ENCODE data around the gene NCEH1. TPM values are rescaled to one million over a fixed set of nuclear protein-coding genes. Genes with fewer than 3 reads are reported as not detected.

NCEH1 gene
- total and polyA plus RNA-seq, 9 of the 15 experiments (the other 6 are each of a cell fraction or from before 2014, with no cell fraction given) = 1.3 to 5.0 (median 2.8) TPM

GRCh38 chr3:172617013-172617706 is 93.7 kb downstream of the NCEH1 start:
- H3K9me1 ChIP-seq (ENCODE audit: control insufficient read depth, insufficient read depth, low read length) = no peaks in the 10 kb centered on the region
- H2AFZ ChIP-seq (ENCODE audit: low read depth, low read length) = no peak overlapping the region; the same call in 1 of the 2 replicates
- no peak overlapping the region for H3K4me2 ChIP-seq (ENCODE audit: insufficient read depth, low read length)
- no peaks in the 10 kb centered on the region for H3K36me3 ChIP-seq (ENCODE audit: control insufficient read depth, insufficient read depth, low read length)
- H3K27ac ChIP-seq (ENCODE audit: extremely low read depth, low read depth, low read length) = no peak overlapping the region
- H3K9ac ChIP-seq (ENCODE audit: insufficient read depth in 1 of 2, low read depth in 2 of 2, low read length in 2 of 2) = no peak overlapping the region
- H4K20me1 ChIP-seq (replicated peaks; ENCODE audit: control insufficient read depth, insufficient read depth, low read length) = no peaks in the 10 kb centered on the region
- FAIRE-seq = no peak
- in situ Hi-C loops (cut with MboI) (no loop called here), intact Hi-C loops (cut with micrococcal nuclease) (no loop called here)
- no TSS peak for BruUV-seq (replicated peaks)
- ChIA-PET CTCF (ENCODE audit: low intra/inter-chr PET ratio) (interaction anchor here (0.6 kb wide), 1 partner anchor 28 kb away, joined by 4 read pairs; no protein-coding TSS in a partner anchor), POLR2A (interaction anchor here (0.6 kb wide), 1 partner anchor 539 kb away, joined by 3 read pairs; no protein-coding TSS in a partner anchor)
- no peaks in the 10 kb centered on the region for H3K27me3 ChIP-seq (ENCODE audit: control insufficient read depth in 2 of 2, insufficient read depth in 2 of 2, low read length in 2 of 2)
- no peak for TF ChIP-seq CREM (IDR thresholded peaks at IDR 0.05; ENCODE audit: low read depth)
- no peak for TF ChIP-seq FOSL1 (tag; conservative IDR thresholded peaks at IDR 0.05)
- no peak for TF ChIP-seq JUNB (CRISPR knock-in tag; conservative IDR thresholded peaks at IDR 0.05)
- TF ChIP-seq ZNF384 (IDR thresholded peaks at IDR 0.05; ENCODE audit: low read depth, low read length) = peak; percentile 58
- TF ChIP-seq ELF1 (tag; IDR thresholded peaks at IDR 0.05) = no peak
- TF ChIP-seq SPI1 (IDR thresholded peaks at IDR 0.05; ENCODE audit: borderline replicate concordance, low read depth, low read length) = no peak
- 0 out of 2 replicates have a peak, but pooled peaks have one; percentile 7 for TF ChIP-seq NFIC (IDR thresholded peaks at IDR 0.05)
- H3K4me1 ChIP-seq (replicated peaks in 1 of 2; ENCODE audit: control insufficient read depth in 2 of 2, insufficient read depth in 2 of 2, low read length in 2 of 2) = peaks cover 0 to 7% of the 10 kb centered on the region in 2 experiments; a peak in 2 of 5 replicates
- DNase-seq (ENCODE audit: extremely low read depth in 1 of 4, low spot score in 3 of 4) = peak in 1 of 4 experiments; percentile 26
- no peaks in the 10 kb centered on the region for H3K79me2 ChIP-seq (ENCODE audit: control insufficient read depth, insufficient read depth, low read length)
- ATAC-seq = no peak
- 29% methylated on average over 6 of the region's 6 CpGs for WGBS (ENCODE audit: insufficient coverage, low coverage, missing lambda C conversion rate)
- no peak overlapping the region for H3K4me3 ChIP-seq
- no peaks in the 10 kb centered on the region for H3K9me3 ChIP-seq (replicated peaks; ENCODE audit: control insufficient read depth, insufficient read depth, low read depth, low read length)
